ENCODE measurements around the gene SLC8B1.

Gene SLC8B1

DNA sequence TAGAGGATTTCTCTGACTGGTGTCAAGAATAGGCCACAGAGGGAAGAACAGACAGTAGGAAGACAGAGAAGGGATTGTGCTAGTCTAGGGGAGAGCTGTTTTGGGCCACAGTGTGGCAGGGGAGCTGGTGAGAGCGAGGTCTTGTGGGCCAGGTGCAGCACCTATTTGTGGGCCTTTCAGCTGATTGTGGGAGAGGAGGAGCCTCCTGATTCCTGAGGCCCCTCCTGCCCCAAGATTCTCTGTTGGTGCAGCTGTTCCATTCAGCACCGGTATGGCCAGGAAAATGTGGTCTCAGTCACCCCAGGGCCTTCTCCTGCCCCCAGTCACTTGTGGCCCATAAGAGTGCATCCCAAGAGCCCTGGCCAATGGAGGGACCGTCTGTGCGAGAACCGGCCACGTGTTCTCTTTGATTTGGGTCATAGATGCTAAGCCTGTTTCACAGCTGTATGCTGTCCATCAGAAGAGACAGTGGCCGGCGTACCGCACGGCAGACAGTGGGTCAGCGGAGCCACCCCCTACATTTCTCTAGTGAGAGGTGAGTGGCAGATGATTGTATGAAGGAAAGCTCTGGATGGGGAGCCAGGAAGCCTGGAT, 86.0 kb downstream of the SLC8B1 start:
- TF ChIP-seq, protein P1, sequence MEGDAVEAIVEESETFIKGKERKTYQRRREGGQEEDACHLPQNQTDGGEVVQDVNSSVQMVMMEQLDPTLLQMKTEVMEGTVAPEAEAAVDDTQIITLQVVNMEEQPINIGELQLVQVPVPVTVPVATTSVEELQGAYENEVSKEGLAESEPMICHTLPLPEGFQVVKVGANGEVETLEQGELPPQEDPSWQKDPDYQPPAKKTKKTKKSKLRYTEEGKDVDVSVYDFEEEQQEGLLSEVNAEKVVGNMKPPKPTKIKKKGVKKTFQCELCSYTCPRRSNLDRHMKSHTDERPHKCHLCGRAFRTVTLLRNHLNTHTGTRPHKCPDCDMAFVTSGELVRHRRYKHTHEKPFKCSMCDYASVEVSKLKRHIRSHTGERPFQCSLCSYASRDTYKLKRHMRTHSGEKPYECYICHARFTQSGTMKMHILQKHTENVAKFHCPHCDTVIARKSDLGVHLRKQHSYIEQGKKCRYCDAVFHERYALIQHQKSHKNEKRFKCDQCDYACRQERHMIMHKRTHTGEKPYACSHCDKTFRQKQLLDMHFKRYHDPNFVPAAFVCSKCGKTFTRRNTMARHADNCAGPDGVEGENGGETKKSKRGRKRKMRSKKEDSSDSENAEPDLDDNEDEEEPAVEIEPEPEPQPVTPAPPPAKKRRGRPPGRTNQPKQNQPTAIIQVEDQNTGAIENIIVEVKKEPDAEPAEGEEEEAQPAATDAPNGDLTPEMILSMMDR (conservative IDR thresholded peaks at IDR 0.05; ENCODE audit: control insufficient read depth, insufficient read depth, low read depth, low read length), result no peak
- DNase-seq (ENCODE audit: low read depth), result no peak
- H3K4me3 ChIP-seq (ENCODE audit: control insufficient read depth, low read depth, low read length), result no peak overlapping the region
